Mesothelial cell of epicardium (in vitro differentiated cells): ENCODE data around the gene PPP1R2. TPM values are rescaled to one million over a fixed set of nuclear protein-coding genes. Genes with fewer than 3 reads are reported as not detected.

Source experiments
- DNase-seq, 2 experiments: peaks; one replicate each; pipeline ENCODE4 v3.0.0; 2021; ENCODE audit warnings: low spot score in 2 of 2; ENCODE audit not compliant: unreplicated experiment in 2 of 2
- H3K27ac Mint-ChIP-seq: 2 replicates; pipeline ENCODE4 v1.8.0; 2021; ENCODE audit warnings: mixed read lengths
- H3K27me3 Mint-ChIP-seq: 2 replicates; pipeline ENCODE4 v1.8.0; 2021; ENCODE audit warnings: low read depth, mixed read lengths
- H3K36me3 Mint-ChIP-seq: 2 replicates; pipeline ENCODE4 v1.8.0; 2021; ENCODE audit warnings: mixed read lengths
- H3K4me1 Mint-ChIP-seq: 2 replicates; pipeline ENCODE4 v1.8.0; 2021; ENCODE audit warnings: mixed read lengths
- H3K4me3 Mint-ChIP-seq: 2 replicates; pipeline ENCODE4 v1.8.0; 2021; ENCODE audit warnings: mild to moderate bottlenecking, moderate library complexity, mixed read lengths
- H3K9me3 Mint-ChIP-seq: 2 replicates; pipeline ENCODE4 v1.8.0; 2021; ENCODE audit warnings: mixed read lengths
- CTCF ChIP-seq: fragments of 200-600 bp; sonication (generic); IDR thresholded peaks from one replicate; pipeline ENCODE4 v1.5.0; 2021; ENCODE audit warnings: antibody characterized with exemption; ENCODE audit not compliant: unreplicated experiment
- total RNA-seq: library from RNA; stranded (reverse); gene quantifications from 3 replicates; pipeline ENCODE4 v1.2.1, GENCODE V29; 2021

Gene PPP1R2
- total RNA-seq, 1 donor from 2014 or later: 27.4 TPM

DNA sequence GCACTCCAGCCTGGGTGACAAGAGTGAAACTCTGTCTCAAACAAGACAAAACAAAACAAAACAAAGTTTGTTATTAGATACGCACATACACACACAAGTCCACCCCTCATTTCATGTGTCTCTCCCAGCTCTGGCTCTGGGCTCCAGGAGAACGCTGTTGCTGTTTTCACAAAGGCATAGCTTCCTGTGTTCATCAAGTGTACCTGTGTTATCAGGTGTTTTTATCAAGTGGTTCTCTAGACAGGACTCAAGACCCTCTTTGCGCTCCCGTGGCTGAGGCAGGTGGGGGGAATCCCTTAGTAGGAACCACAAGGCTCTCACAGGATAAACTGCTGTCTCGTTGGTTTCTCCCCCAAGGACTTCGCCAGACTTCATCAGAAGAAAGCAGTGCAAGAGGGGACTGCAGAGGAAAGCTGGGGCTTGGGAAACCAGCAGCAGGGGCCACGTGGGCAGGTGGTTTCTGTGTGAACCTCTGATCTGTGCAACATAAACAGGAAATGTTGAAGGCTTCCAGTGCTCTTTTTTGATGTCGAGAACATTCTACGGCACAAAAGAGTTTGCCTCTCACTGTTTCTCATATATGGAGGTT is 6.9 kb upstream of the PPP1R2 start:
- H3K4me1 Mint-ChIP-seq: peaks cover 50% of the 10 kb centered on the region
- TF ChIP-seq CTCF: no peak
- peaks cover 4% of the 10 kb centered on the region for H3K27me3 Mint-ChIP-seq
- no peak for DNase-seq
- H3K9me3 Mint-ChIP-seq: no peaks in the 10 kb centered on the region
- no peaks in the 10 kb centered on the region for H3K36me3 Mint-ChIP-seq
- no peak overlapping the region for H3K4me3 Mint-ChIP-seq
- H3K27ac Mint-ChIP-seq: peak overlapping the region; percentile 83

DNA sequence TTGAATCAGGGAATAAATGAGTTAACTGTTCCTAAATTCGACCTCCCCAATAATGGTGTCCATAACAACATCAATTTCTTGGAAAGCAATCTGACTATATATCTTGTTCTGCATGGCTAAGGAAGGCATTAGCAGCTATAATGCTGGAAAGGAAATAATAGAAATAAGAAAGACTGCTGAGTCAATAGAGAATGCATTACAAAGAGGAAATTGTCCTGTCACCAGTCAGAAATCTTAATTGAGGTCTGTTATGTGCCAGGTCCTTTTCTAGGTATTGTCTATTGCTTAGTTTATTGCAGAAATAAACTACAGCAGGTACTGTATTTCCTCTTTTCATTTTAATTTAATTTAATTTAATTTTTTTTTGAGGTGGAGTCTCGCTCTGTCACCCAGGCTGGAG is 5.9 kb upstream of the PPP1R2 start:
- H3K4me3 Mint-ChIP-seq: no peak overlapping the region
- peaks cover 55% of the 10 kb centered on the region for H3K4me1 Mint-ChIP-seq
- H3K27me3 Mint-ChIP-seq: peaks cover 2% of the 10 kb centered on the region
- no peak for TF ChIP-seq CTCF
- no peak overlapping the region for H3K27ac Mint-ChIP-seq
- DNase-seq: no peak
- H3K9me3 Mint-ChIP-seq: no peaks in the 10 kb centered on the region
- H3K36me3 Mint-ChIP-seq: no peaks in the 10 kb centered on the region

DNA sequence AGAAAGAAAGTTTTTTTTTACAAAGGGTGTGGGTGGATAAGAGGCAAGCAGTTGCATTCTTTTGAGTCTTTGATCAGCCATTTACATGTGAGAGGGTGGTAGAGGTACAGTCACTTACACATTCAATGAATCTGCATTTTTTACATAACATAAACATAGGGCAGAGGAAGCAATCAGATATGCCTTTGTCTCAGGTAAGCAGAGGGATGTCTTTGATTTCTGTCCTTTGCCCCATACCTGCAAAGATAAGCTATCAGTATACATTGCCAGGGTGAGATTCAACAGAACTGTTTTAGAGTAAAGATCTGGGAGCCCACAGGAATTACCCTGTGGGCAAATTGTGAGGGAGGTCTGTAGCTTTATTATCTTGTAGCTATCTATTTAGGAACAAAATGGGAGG is 5.4 kb upstream of the PPP1R2 start:
- H3K27me3 Mint-ChIP-seq: peaks cover 1% of the 10 kb centered on the region
- H3K9me3 Mint-ChIP-seq: no peaks in the 10 kb centered on the region
- H3K36me3 Mint-ChIP-seq: no peaks in the 10 kb centered on the region
- no peak for DNase-seq
- no peak for TF ChIP-seq CTCF
- no peak overlapping the region for H3K4me3 Mint-ChIP-seq
- H3K27ac Mint-ChIP-seq: peak overlapping the region; percentile 89
- peaks cover 58% of the 10 kb centered on the region for H3K4me1 Mint-ChIP-seq

- no peaks in the 10 kb centered on the region for H3K36me3 Mint-ChIP-seq
- H3K27me3 Mint-ChIP-seq: no peaks in the 10 kb centered on the region
- peak overlapping the region; percentile 89 for H3K27ac Mint-ChIP-seq
- no peak overlapping the region for H3K4me3 Mint-ChIP-seq
- no peaks in the 10 kb centered on the region for H3K9me3 Mint-ChIP-seq
- peaks cover 53% of the 10 kb centered on the region for H3K4me1 Mint-ChIP-seq
- no peak for TF ChIP-seq CTCF
- no peak for DNase-seq
Measured at GRCh38 chr3:195548006-195548405, 4.9 kb upstream of the PPP1R2 start.

- DNase-seq: no peak
- no peaks in the 10 kb centered on the region for H3K36me3 Mint-ChIP-seq
- peaks cover 57% of the 10 kb centered on the region for H3K4me1 Mint-ChIP-seq
- no peak overlapping the region for H3K27ac Mint-ChIP-seq
- H3K9me3 Mint-ChIP-seq: no peaks in the 10 kb centered on the region
- no peaks in the 10 kb centered on the region for H3K27me3 Mint-ChIP-seq
- TF ChIP-seq CTCF: no peak
- no peak overlapping the region for H3K4me3 Mint-ChIP-seq
Measured at GRCh38 chr3:195546130-195546560, 3.0 kb upstream of the PPP1R2 start.

GRCh38 chr3:195544634-195545033 is 1.5 kb upstream of the PPP1R2 start:
- H3K27me3 Mint-ChIP-seq: no peaks in the 10 kb centered on the region
- peaks cover 61% of the 10 kb centered on the region for H3K4me1 Mint-ChIP-seq
- no peaks in the 10 kb centered on the region for H3K9me3 Mint-ChIP-seq
- DNase-seq: no peak
- H3K4me3 Mint-ChIP-seq: peak overlapping the region; percentile 86
- no peaks in the 10 kb centered on the region for H3K36me3 Mint-ChIP-seq
- peak overlapping the region; percentile 21 for H3K27ac Mint-ChIP-seq
- no peak for TF ChIP-seq CTCF
